ENCODE results near the gene P2RY8. TPM values are rescaled to one million over a fixed set of nuclear protein-coding genes. Genes with fewer than 3 reads are reported as not detected.
A peak's percentile ranks its signal among the peaks of the same experiment; 100 is the strongest.

The P2RY8 gene
- total and polyA plus RNA-seq, 3 experiments from 2014 or later: 47.1 to 302 (median 50.1) TPM

DNA sequence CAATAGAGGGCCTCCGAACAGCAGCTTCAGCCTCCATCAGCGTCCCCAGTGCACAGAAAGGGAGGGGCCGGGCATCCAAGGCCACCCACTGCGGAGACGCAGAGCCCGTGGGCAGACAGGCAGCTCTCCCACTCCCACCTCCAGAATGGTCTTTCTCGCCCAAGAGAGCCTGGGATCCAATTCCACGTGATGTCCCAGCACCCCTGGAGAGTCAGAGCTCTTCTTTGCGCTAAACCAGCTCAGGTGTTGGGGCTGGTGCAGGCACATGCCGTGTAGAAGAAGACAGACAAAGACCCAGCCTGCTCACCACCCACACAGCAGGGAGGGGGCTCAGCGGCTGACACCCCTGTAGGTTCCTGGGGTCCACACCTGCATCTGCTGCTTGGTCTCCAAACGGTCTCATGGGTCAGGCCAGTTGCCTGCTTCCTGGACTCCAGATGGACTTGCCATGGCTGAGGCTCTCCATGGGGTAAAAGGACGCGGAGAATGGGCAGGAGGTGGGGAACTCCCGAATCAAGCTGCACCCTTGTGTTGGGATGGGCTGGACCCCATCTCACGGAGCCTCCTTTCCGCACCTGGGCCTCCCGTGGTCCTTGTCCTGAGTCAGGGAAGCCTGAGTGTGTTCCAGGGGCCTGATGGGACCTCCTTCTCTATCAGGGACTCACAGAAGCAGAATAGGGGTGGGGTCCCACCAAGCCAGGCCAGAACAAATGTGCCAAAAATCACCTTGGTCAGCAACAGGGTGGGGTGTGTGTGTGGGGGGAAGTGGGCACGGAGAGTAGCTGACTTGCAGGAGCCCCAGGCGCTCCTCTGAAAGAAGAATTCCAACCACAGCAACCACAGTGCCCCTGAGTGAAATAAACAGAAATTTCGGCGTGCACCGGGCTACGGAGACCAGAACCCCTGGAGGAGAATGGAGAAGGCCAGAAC is 72.7 kb downstream of the P2RY8 start:
- Histone ChIP-seq H3K27me3 (ENCODE audit: insufficient read depth, low read length, poor library complexity, severe bottlenecking) (no peaks in the 10 kb centered on the region), H3K4me3 (ENCODE audit: low read length) (peak overlapping the region; percentile 31), H3K4me1 (ENCODE audit: insufficient read depth, low read length) (peaks cover 66% of the 10 kb centered on the region), H3K9me3 (ENCODE audit: low read length) (no peaks in the 10 kb centered on the region), H3K27ac (ENCODE audit: low read depth, low read length) (peak overlapping the region; percentile 53), H3K36me3 (ENCODE audit: insufficient read depth, low read length) (peaks cover 12% of the 10 kb centered on the region)
- H3K9me3 Mint-ChIP-seq: peaks cover 0 to 2% (median 0%) of the 10 kb centered on the region in 5 donors
- peaks cover 0 to 13% of the 10 kb centered on the region in 2 donors for H3K27me3 Mint-ChIP-seq
- POLR2A ChIA-PET: no interaction called here
- DNase-seq: peak in 4 of 5 donors; percentile 18 to 69 (median 62)
- H3K27ac Mint-ChIP-seq: peak overlapping the region; percentile 87 to 99 (median 98)
- peak overlapping the region; percentile 83 to 92 (median 86) for H3K4me3 Mint-ChIP-seq
- H3K36me3 Mint-ChIP-seq: peaks cover 10 to 49% (median 13%) of the 10 kb centered on the region in 3 donors
- CTCF ChIA-PET: no interaction called here
- peaks cover 68 to 78% (median 71%) of the 10 kb centered on the region in 3 donors for H3K4me1 Mint-ChIP-seq

GRCh38 chrX:1463581-1463980 is 73.4 kb downstream of the P2RY8 start:
- Histone ChIP-seq H3K36me3 (ENCODE audit: insufficient read depth, low read length) (peaks cover 12% of the 10 kb centered on the region), H3K4me3 (ENCODE audit: low read length) (no peak overlapping the region), H3K9me3 (ENCODE audit: low read length) (no peaks in the 10 kb centered on the region), H3K4me1 (ENCODE audit: insufficient read depth, low read length) (peaks cover 62% of the 10 kb centered on the region), H3K27ac (ENCODE audit: low read depth, low read length) (peak overlapping the region; percentile 53), H3K27me3 (ENCODE audit: insufficient read depth, low read length, poor library complexity, severe bottlenecking) (no peaks in the 10 kb centered on the region)
- H3K9me3 Mint-ChIP-seq: peaks cover 0 to 2% (median 0%) of the 10 kb centered on the region in 5 donors
- peaks cover 10 to 47% (median 13%) of the 10 kb centered on the region in 3 donors for H3K36me3 Mint-ChIP-seq
- peak in 1 of 5 donors; percentile 27 for DNase-seq
- peaks cover 0 to 11% of the 10 kb centered on the region in 2 donors for H3K27me3 Mint-ChIP-seq
- CTCF ChIA-PET: no interaction called here
- POLR2A ChIA-PET: no interaction called here
- peak overlapping the region; percentile 87 to 99 (median 98) for H3K27ac Mint-ChIP-seq
- peaks cover 65 to 75% (median 67%) of the 10 kb centered on the region in 3 donors for H3K4me1 Mint-ChIP-seq
- H3K4me3 Mint-ChIP-seq: peak overlapping the region; percentile 23 to 91 (median 84)

DNA sequence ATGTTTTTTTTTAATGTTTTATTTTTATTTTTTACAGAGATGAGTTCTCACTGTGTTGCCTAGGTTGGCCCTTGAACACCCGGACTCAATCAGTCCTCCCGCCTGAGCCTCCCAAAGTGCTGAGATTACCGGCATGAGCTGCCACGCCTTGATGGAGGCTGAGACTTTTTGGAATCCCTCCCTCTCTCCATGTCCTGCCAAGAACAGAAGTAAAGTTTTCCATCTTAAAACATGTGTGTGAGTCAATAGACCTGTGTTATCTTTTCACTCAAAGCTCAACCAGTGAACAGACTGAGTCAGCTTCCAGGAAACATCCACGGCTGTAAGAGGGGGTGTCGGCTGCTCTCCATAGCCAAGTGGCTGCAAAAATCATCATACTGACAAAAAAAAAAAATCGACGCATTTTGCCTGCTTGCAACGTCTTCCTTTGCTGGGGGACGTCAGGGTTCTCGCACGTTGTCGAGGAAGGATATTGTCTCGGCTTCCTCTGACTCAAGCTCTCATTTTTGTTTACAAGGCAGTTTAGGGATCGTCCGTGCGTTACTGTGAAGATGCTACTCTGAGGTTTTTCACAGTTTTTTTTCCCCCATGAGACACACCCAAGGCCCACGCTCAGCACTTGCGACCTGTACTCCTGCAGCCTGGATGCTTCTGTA is 74.3 kb downstream of the P2RY8 start:
- peaks cover 0 to 7% of the 10 kb centered on the region in 2 donors for H3K27me3 Mint-ChIP-seq
- peaks cover 10 to 43% (median 13%) of the 10 kb centered on the region in 3 donors for H3K36me3 Mint-ChIP-seq
- Histone ChIP-seq H3K27me3 (ENCODE audit: insufficient read depth, low read length, poor library complexity, severe bottlenecking) (no peaks in the 10 kb centered on the region), H3K36me3 (ENCODE audit: insufficient read depth, low read length) (peaks cover 12% of the 10 kb centered on the region), H3K4me1 (ENCODE audit: insufficient read depth, low read length) (peaks cover 54% of the 10 kb centered on the region), H3K27ac (ENCODE audit: low read depth, low read length) (peak overlapping the region; percentile 53), H3K4me3 (ENCODE audit: low read length) (no peak overlapping the region), H3K9me3 (ENCODE audit: low read length) (no peaks in the 10 kb centered on the region)
- peaks cover 58 to 68% (median 60%) of the 10 kb centered on the region in 3 donors for H3K4me1 Mint-ChIP-seq
- CTCF ChIA-PET: no interaction called here
- POLR2A ChIA-PET: no interaction called here
- peak overlapping the region; percentile 87 to 99 (median 98) for H3K27ac Mint-ChIP-seq
- H3K9me3 Mint-ChIP-seq: peaks cover 0 to 2% (median 0%) of the 10 kb centered on the region in 5 donors
- peak overlapping the region; percentile 23 to 91 (median 81) for H3K4me3 Mint-ChIP-seq
- peak; percentile 63 to 94 (median 89) for DNase-seq

DNA sequence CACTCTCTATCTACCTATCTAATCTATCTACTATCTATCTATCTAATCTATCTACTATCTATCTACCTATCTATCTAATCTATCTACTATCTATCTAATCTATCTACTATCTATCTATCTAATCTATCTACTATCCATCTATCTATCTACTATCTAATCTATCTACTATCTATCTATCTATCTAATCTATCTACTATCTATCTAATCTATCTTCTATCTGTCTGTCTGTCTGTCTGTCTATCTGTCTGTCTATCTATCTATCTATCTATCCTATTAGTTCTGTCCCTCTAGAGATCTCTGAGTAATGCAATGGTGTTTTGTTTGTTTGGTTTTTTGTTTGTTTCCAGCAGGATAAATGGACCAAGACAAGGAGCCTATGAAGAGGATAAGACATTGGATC is 74.9 kb downstream of the P2RY8 start:
- Histone ChIP-seq H3K4me3 (ENCODE audit: low read length) (no peak overlapping the region), H3K9me3 (ENCODE audit: low read length) (no peaks in the 10 kb centered on the region), H3K4me1 (ENCODE audit: insufficient read depth, low read length) (peaks cover 52% of the 10 kb centered on the region), H3K27ac (ENCODE audit: low read depth, low read length) (peak overlapping the region; percentile 53), H3K36me3 (ENCODE audit: insufficient read depth, low read length) (peaks cover 12% of the 10 kb centered on the region), H3K27me3 (ENCODE audit: insufficient read depth, low read length, poor library complexity, severe bottlenecking) (no peaks in the 10 kb centered on the region)
- ChIA-PET POLR2A (no interaction called here), CTCF (no interaction called here)
- H3K4me1 Mint-ChIP-seq: peaks cover 53 to 62% (median 54%) of the 10 kb centered on the region in 3 donors
- H3K36me3 Mint-ChIP-seq: peaks cover 8 to 38% (median 9%) of the 10 kb centered on the region in 3 donors
- no peak for DNase-seq
- H3K27me3 Mint-ChIP-seq: peaks cover 0 to 3% of the 10 kb centered on the region in 2 donors
- peak overlapping the region; percentile 87 to 99 (median 98) for H3K27ac Mint-ChIP-seq
- H3K9me3 Mint-ChIP-seq: peaks cover 0 to 2% (median 0%) of the 10 kb centered on the region in 5 donors
- peak overlapping the region in 5 of 7 donors; percentile 6 to 86 (median 68) for H3K4me3 Mint-ChIP-seq

DNA sequence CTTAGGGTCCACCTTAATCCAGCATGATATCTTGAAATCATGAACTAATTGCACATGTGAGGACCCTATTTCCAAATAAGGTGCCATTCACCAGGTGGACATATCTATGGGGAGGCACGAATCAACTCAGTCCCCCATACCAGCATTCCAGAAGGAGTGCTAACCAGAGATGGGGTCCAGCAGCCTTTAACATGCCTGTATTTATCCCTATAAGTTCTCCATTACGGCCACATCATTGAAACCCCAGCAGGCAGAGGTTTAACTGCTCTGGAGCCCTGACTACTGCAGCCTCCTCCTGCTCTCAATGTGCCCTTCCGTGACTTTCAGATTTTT is 81.1 kb downstream of the P2RY8 start:
- no peaks in the 10 kb centered on the region for H3K36me3 ChIP-seq (ENCODE audit: insufficient read depth, low read length)
- peaks cover 19 to 28% (median 23%) of the 10 kb centered on the region in 3 donors for H3K4me1 Mint-ChIP-seq
- H3K9me3 ChIP-seq (ENCODE audit: low read length): no peaks in the 10 kb centered on the region
- peak in 1 of 5 donors; percentile 27 for DNase-seq
- peak overlapping the region in 5 of 7 donors; percentile 31 to 62 (median 44) for H3K4me3 Mint-ChIP-seq
- peaks cover 27% of the 10 kb centered on the region for H3K4me1 ChIP-seq (ENCODE audit: insufficient read depth, low read length)
- CTCF ChIA-PET: no interaction called here
- peaks cover 0 to 2% (median 0%) of the 10 kb centered on the region in 3 donors for H3K36me3 Mint-ChIP-seq
- no peak overlapping the region for H3K4me3 ChIP-seq (ENCODE audit: low read length)
- peaks cover 0 to 3% (median 0%) of the 10 kb centered on the region in 5 donors for H3K9me3 Mint-ChIP-seq
- H3K27ac Mint-ChIP-seq: peak overlapping the region in 7 of 8 donors; percentile 12 to 88 (median 77)
- H3K27me3 ChIP-seq (ENCODE audit: insufficient read depth, low read length, poor library complexity, severe bottlenecking): no peaks in the 10 kb centered on the region
- H3K27me3 Mint-ChIP-seq: peaks cover 0 to 2% of the 10 kb centered on the region in 2 donors
- H3K27ac ChIP-seq (ENCODE audit: low read depth, low read length): no peak overlapping the region
- POLR2A ChIA-PET: no interaction called here

DNA sequence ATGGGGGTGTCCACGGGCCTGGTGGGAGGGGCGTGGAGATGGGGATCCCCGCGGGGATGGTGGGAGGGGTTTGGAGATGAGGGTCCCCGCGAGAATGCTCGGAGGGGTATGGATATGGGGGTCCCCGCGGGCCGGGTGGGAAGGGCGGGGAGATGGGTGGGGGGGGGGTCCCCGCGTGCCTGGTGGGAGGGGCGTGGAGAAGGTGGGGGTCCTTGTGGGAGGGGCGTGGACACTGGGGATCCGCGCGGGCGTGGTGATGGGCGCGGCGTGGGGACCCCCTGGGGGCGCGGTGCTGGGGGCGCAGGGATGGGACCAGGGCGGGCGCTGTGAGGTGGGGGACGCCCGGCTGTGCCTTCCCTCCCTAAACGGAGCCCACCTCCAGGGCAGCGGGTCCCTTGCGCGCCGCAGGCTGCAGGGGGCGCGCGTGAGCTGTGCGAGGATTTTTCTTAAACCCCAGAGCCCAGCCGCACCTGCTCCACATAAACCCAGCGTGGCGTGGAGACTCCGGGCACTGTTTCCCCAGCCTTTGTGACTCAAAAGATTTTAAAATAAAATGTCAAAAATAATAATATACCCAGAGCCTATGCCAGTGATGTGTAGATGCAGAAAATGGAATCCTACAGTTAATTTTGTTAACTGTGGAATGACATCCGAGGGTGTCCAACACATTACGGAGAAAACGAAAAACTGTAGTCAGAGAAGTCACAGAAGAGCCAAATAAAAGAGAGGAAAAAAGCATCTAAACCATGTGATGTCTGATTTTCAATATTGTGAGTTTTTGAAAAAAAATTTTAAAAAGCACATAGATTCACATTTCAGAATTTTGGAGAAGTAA is 82.8 kb downstream of the P2RY8 start:
- peak overlapping the region; percentile 45 to 95 (median 88) for H3K27ac Mint-ChIP-seq
- CTCF ChIA-PET: no interaction called here
- H3K4me3 ChIP-seq (ENCODE audit: low read length): no peak overlapping the region

GRCh38 chrX:1453395-1453783 is 83.6 kb downstream of the P2RY8 start:
- ChIA-PET CTCF (no interaction called here), POLR2A (no interaction called here)
- Histone ChIP-seq H3K27ac (ENCODE audit: low read depth, low read length) (peak overlapping the region; percentile 69), H3K4me1 (ENCODE audit: insufficient read depth, low read length) (peaks cover 39% of the 10 kb centered on the region), H3K9me3 (ENCODE audit: low read length) (no peaks in the 10 kb centered on the region), H3K27me3 (ENCODE audit: insufficient read depth, low read length, poor library complexity, severe bottlenecking) (no peaks in the 10 kb centered on the region), H3K36me3 (ENCODE audit: insufficient read depth, low read length) (no peaks in the 10 kb centered on the region), H3K4me3 (ENCODE audit: low read length) (peak overlapping the region; percentile 58)
- Mint-ChIP-seq H3K9me3 (peaks cover 0 to 8% (median 4%) of the 10 kb centered on the region in 5 donors), H3K36me3 (peaks cover 7 to 11% (median 10%) of the 10 kb centered on the region in 3 donors), H3K4me3 (peak overlapping the region; percentile 83 to 94 (median 87)), H3K27me3 (peaks cover 0 to 2% of the 10 kb centered on the region in 2 donors), H3K4me1 (peaks cover 32 to 42% (median 34%) of the 10 kb centered on the region in 3 donors), H3K27ac (peak overlapping the region; percentile 77 to 98 (median 96))
- peak; percentile 71 to 91 (median 84) for DNase-seq

More for the DNA sequence above, 82.8 kb downstream of the P2RY8 start:
- H3K4me1 Mint-ChIP-seq: peaks cover 26 to 37% (median 29%) of the 10 kb centered on the region in 3 donors
- peak; percentile 85 to 91 (median 89) for DNase-seq
- H3K4me3 Mint-ChIP-seq: peak overlapping the region; percentile 69 to 88 (median 79)
- POLR2A ChIA-PET: no interaction called here
- Histone ChIP-seq H3K36me3 (ENCODE audit: insufficient read depth, low read length) (no peaks in the 10 kb centered on the region), H3K9me3 (ENCODE audit: low read length) (no peaks in the 10 kb centered on the region), H3K4me1 (ENCODE audit: insufficient read depth, low read length) (peaks cover 39% of the 10 kb centered on the region), H3K27ac (ENCODE audit: low read depth, low read length) (no peak overlapping the region), H3K27me3 (ENCODE audit: insufficient read depth, low read length, poor library complexity, severe bottlenecking) (no peaks in the 10 kb centered on the region)
- peaks cover 0 to 2% of the 10 kb centered on the region in 2 donors for H3K27me3 Mint-ChIP-seq
- H3K36me3 Mint-ChIP-seq: peaks cover 2 to 5% (median 3%) of the 10 kb centered on the region in 3 donors
- H3K9me3 Mint-ChIP-seq: peaks cover 0 to 3% (median 0%) of the 10 kb centered on the region in 5 donors

Data from CD8-positive, alpha-beta memory T cell (primary cell).